DND-41 (cell line): Measurements from ENCODE around the gene RASL10A.

Source experiments
- CTCF ChIP-seq: IDR thresholded peaks from 2 replicates; pipeline ENCODE4 v1.5.1; 2012; ENCODE audit warnings: borderline replicate concordance, low read length, moderate library complexity, mild to moderate bottlenecking; ENCODE audit not compliant: poor library complexity, severe bottlenecking; ENCODE audit errors: extremely low read depth
- EZH2 ChIP-seq: IDR thresholded peaks from 3 replicates; pipeline ENCODE4 v1.6.1; 2012; ENCODE audit warnings: borderline replicate concordance, low read depth, mild to moderate bottlenecking, moderate library complexity, low read length, inconsistent platforms; ENCODE audit not compliant: severe bottlenecking

- TF ChIP-seq CTCF (no peak), EZH2 (no peak)
Observed at GRCh38 chr22:29288837-29289236, 26.7 kb downstream of the RASL10A start.
